HEK293 (cell line): ENCODE measurements around the gene SLC9A5.
A peak's percentile ranks its signal among the peaks of the same experiment; 100 is the strongest.

Experiments used
- CTCF ChIA-PET: fragments of 350-600 bp; formaldehyde crosslinking; extraction: SDS; loops from one replicate; lab custom pipeline; 2021; ENCODE audit warnings: antibody characterized with exemption; lab: Yijun Ruan, JAX
- POLR2A ChIA-PET: fragments of 300-600 bp; formaldehyde crosslinking; extraction: SDS; loops from one replicate; lab custom pipeline; 2020; ENCODE audit warnings: antibody characterized with exemption, inconsistent platforms; lab: Yijun Ruan, JAX
- H3K27ac ChIP-seq: fragments of 200-500 bp; sonication (Bioruptor generic); 2 replicates; pipeline ENCODE4 v1.5.1; 2014; ENCODE audit warnings: low read depth, low read length, control low read depth, inconsistent platforms; ENCODE audit errors: extremely low read depth
- H3K36me3 ChIP-seq, 2 experiments: fragments of 200-500 bp in 1 of 2; sonication (Bioruptor generic) in 1 of 2; 1 replicate in 1 of 2; 2 replicates in 1 of 2; pipeline ENCODE4 v1.5.1; 2014 to 2017; ENCODE audit warnings: inconsistent platforms in 2 of 2, low read length in 2 of 2; ENCODE audit not compliant: control insufficient read depth in 2 of 2, insufficient read depth in 1 of 2
- H3K4me1 ChIP-seq: fragments of 200-500 bp; sonication (Bioruptor generic); 2 replicates; pipeline ENCODE4 v1.5.1; 2014; ENCODE audit warnings: mild to moderate bottlenecking, low read length, inconsistent platforms; ENCODE audit not compliant: control insufficient read depth, insufficient read depth
- H3K4me3 ChIP-seq: 2 replicates; pipeline ENCODE4 v1.5.1; 2011; ENCODE audit warnings: low read depth, mild to moderate bottlenecking, control low read depth, low read length, moderate library complexity
- H3K9me3 ChIP-seq: fragments of 200-500 bp; sonication (Bioruptor generic); 2 replicates; pipeline ENCODE4 v1.5.1; 2014; ENCODE audit warnings: low read depth, low read length, inconsistent platforms; ENCODE audit not compliant: control insufficient read depth, insufficient read depth
- BCL11B ChIP-seq: fragments of 450-650 bp; formaldehyde crosslinking; IDR thresholded peaks from 2 replicates; pipeline ENCODE4 v1.5.1; 2016; ENCODE audit warnings: low read depth, missing biosample characterization, missing genetic modification characterization
- EGR2 ChIP-seq: fragments of 450-650 bp; formaldehyde crosslinking; IDR thresholded peaks from 2 replicates; pipeline ENCODE4 v1.5.1; 2016; ENCODE audit warnings: low read depth, missing biosample characterization, missing genetic modification characterization
- GLIS1 ChIP-seq: fragments of 450-650 bp; formaldehyde crosslinking; IDR thresholded peaks from 2 replicates; pipeline ENCODE4 v1.5.1; 2016; ENCODE audit warnings: missing biosample characterization, missing genetic modification characterization
- HOXD13 ChIP-seq: sonication (generic); formaldehyde crosslinking; IDR thresholded peaks from 2 replicates; pipeline ENCODE4 v1.8.0; 2022; ENCODE audit warnings: missing genetic modification reagents, borderline replicate concordance
- IKZF3 ChIP-seq: fragments of 450-650 bp; IDR thresholded peaks from 2 replicates; pipeline ENCODE4 v1.5.0; 2018; ENCODE audit warnings: missing biosample characterization, mild to moderate bottlenecking, missing genetic modification characterization, moderate library complexity
- KLF7 ChIP-seq: fragments of 450-650 bp; formaldehyde crosslinking; IDR thresholded peaks from 2 replicates; pipeline ENCODE4 v1.5.1; 2016; ENCODE audit warnings: missing biosample characterization, missing genetic modification characterization, borderline replicate concordance
- KLF8 ChIP-seq: fragments of 450-650 bp; formaldehyde crosslinking; IDR thresholded peaks from 2 replicates; pipeline ENCODE4 v1.5.1; 2016; ENCODE audit warnings: missing biosample characterization, missing genetic modification characterization
- TRIM28 ChIP-seq: IDR thresholded peaks from 2 replicates; pipeline ENCODE4 v1.6.1; 2011; ENCODE audit warnings: low read length, control low read depth, borderline replicate concordance
- ZBTB48 ChIP-seq: fragments of 450-650 bp; formaldehyde crosslinking; IDR thresholded peaks from 2 replicates; pipeline ENCODE4 v1.5.1; 2016; ENCODE audit warnings: missing biosample characterization, missing genetic modification characterization
- ZNF175 ChIP-seq: fragments of 450-650 bp; formaldehyde crosslinking; IDR thresholded peaks from 2 replicates; pipeline ENCODE4 v1.5.1; 2016; ENCODE audit warnings: missing biosample characterization, missing genetic modification characterization
- ZNF311 ChIP-seq: fragments of 450-650 bp; formaldehyde crosslinking; IDR thresholded peaks from 2 replicates; pipeline ENCODE4 v1.5.1; 2017; ENCODE audit warnings: missing biosample characterization, missing genetic modification characterization, borderline replicate concordance
- ZNF324 ChIP-seq: fragments of 450-650 bp; formaldehyde crosslinking; IDR thresholded peaks from 2 replicates; pipeline ENCODE4 v1.5.1; 2016; ENCODE audit warnings: missing biosample characterization, missing genetic modification characterization
- ZNF335 ChIP-seq: fragments of 450-650 bp; formaldehyde crosslinking; conservative IDR thresholded peaks from 2 replicates; pipeline ENCODE4 v1.5.1; 2016; ENCODE audit warnings: missing biosample characterization, missing genetic modification characterization
- ZNF37A ChIP-seq: fragments of 450-650 bp; IDR thresholded peaks from 2 replicates; pipeline ENCODE4 v1.5.1; 2018; ENCODE audit warnings: missing biosample characterization, missing genetic modification characterization
- ZNF394 ChIP-seq: fragments of 450-650 bp; formaldehyde crosslinking; IDR thresholded peaks from 2 replicates; pipeline ENCODE4 v1.5.1; 2016; ENCODE audit warnings: missing biosample characterization, missing genetic modification characterization, mild to moderate bottlenecking, moderate library complexity, borderline replicate concordance
- ZNF433 ChIP-seq: fragments of 450-650 bp; formaldehyde crosslinking; IDR thresholded peaks from 2 replicates; pipeline ENCODE4 v1.5.1; 2016; ENCODE audit warnings: missing biosample characterization, missing genetic modification characterization, low read depth
- ZNF473 ChIP-seq: fragments of 450-650 bp; formaldehyde crosslinking; IDR thresholded peaks from 2 replicates; pipeline ENCODE4 v1.5.1; 2017; ENCODE audit warnings: missing biosample characterization, missing genetic modification characterization
- ZNF521 ChIP-seq: fragments of 450-650 bp; formaldehyde crosslinking; IDR thresholded peaks from 2 replicates; pipeline ENCODE4 v1.5.1; 2017; ENCODE audit warnings: missing biosample characterization, mild to moderate bottlenecking, missing genetic modification characterization
- ZNF600 ChIP-seq: fragments of 450-650 bp; formaldehyde crosslinking; IDR thresholded peaks from 2 replicates; pipeline ENCODE4 v1.5.1; 2016; ENCODE audit warnings: missing biosample characterization, missing genetic modification characterization
- ZNF670 ChIP-seq: fragments of 450-650 bp; formaldehyde crosslinking; IDR thresholded peaks from 2 replicates; pipeline ENCODE4 v1.5.1; 2016; ENCODE audit warnings: missing biosample characterization, missing genetic modification characterization, low read depth
- ZNF677 ChIP-seq: fragments of 450-650 bp; IDR thresholded peaks from 2 replicates; pipeline ENCODE4 v1.5.0; 2018; ENCODE audit warnings: missing biosample characterization, mild to moderate bottlenecking, missing genetic modification characterization, moderate library complexity
- ZNF707 ChIP-seq: fragments of 450-650 bp; formaldehyde crosslinking; IDR thresholded peaks from 2 replicates; pipeline ENCODE4 v1.5.1; 2016; ENCODE audit warnings: missing biosample characterization, missing genetic modification characterization
- ZNF843 ChIP-seq: fragments of 450-650 bp; formaldehyde crosslinking; IDR thresholded peaks from 2 replicates; pipeline ENCODE4 v1.5.1; 2016; ENCODE audit warnings: missing biosample characterization, missing genetic modification characterization
- TF ChIP-seq, protein P1 (sequence below): fragments of 450-650 bp; formaldehyde crosslinking; IDR thresholded peaks from 2 replicates; pipeline ENCODE4 v1.5.1; 2016; ENCODE audit warnings: missing biosample characterization, missing genetic modification characterization
- TF ChIP-seq, protein P2 (sequence below): fragments of 450-650 bp; formaldehyde crosslinking; IDR thresholded peaks from 2 replicates; pipeline ENCODE4 v1.5.1; 2016; ENCODE audit warnings: missing biosample characterization, missing genetic modification characterization, low read depth
- TF ChIP-seq, protein P3 (sequence below): fragments of 450-650 bp; formaldehyde crosslinking; IDR thresholded peaks from 2 replicates; pipeline ENCODE4 v1.5.1; 2017; ENCODE audit warnings: missing biosample characterization, missing genetic modification characterization
- TF ChIP-seq, protein P4 (sequence below): fragments of 450-650 bp; formaldehyde crosslinking; IDR thresholded peaks from 2 replicates; pipeline ENCODE4 v1.5.1; 2016; ENCODE audit warnings: missing biosample characterization, missing genetic modification characterization
- TF ChIP-seq, protein P5 (sequence below): fragments of 450-650 bp; formaldehyde crosslinking; IDR thresholded peaks from 2 replicates; pipeline ENCODE4 v1.5.1; 2016; ENCODE audit warnings: missing biosample characterization, missing genetic modification characterization

SLC9A5 gene

DNA sequence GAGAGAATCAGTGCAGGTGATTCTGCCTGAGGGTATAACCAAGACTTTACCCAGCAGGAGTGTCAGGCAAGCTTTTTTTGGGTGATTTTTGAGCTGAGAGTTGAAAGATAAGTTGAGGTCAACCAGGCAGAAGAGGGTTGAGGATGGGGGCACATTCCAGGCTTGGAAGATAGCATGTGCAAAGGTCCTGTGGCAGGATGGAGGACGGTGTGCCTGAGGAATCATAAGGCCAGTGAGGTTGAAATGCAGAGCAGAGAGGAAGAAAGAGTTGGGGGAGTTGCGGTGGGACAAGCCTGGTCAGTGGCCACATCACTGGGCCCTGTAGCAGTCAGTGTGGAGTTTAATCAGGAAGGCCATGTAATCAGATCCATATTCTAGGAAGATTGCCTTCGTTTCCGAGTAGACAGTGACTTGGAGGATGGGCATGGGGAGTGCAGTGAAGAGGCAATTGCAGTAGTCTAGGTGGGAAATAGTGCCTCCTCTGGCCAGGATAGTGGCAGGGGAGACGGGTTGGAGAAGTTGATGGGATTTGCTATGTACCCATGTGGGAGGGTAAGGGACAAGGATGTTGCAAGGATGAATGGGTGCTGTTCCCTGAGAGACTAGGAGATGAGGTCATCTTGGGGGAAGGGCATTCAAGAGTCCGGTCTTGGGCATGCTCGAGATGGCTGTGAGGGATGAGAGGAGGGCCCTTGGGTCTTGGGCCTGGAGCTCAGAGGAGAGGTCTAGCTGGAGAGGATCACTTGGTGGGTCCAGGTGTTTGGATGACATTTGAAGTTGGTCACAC, 34.5 kb downstream of the SLC9A5 start (continued):
- no peak for TF ChIP-seq ZNF707 (tag by site-specific recombination)
- peak; percentile 77; the same call in 1 of the 2 replicates for TF ChIP-seq ZBTB48 (tag by site-specific recombination)
- TF ChIP-seq, protein P1, sequence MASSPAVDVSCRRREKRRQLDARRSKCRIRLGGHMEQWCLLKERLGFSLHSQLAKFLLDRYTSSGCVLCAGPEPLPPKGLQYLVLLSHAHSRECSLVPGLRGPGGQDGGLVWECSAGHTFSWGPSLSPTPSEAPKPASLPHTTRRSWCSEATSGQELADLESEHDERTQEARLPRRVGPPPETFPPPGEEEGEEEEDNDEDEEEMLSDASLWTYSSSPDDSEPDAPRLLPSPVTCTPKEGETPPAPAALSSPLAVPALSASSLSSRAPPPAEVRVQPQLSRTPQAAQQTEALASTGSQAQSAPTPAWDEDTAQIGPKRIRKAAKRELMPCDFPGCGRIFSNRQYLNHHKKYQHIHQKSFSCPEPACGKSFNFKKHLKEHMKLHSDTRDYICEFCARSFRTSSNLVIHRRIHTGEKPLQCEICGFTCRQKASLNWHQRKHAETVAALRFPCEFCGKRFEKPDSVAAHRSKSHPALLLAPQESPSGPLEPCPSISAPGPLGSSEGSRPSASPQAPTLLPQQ (tag by site-specific recombination) = peak; percentile 30; the same call in 1 of the 2 replicates
- no peak for TF ChIP-seq ZNF670
- no peak for TF ChIP-seq ZNF521 (tag by site-specific recombination)
- TF ChIP-seq IKZF3 (tag by site-specific recombination) = no peak
- no peak for TF ChIP-seq KLF7
- no peak for TF ChIP-seq ZNF600 (tag by site-specific recombination)
- no peak for TF ChIP-seq KLF8 (tag by site-specific recombination)
- no peak for TF ChIP-seq ZNF335
- TF ChIP-seq ZNF843 = no peak
- TF ChIP-seq, protein P2, sequence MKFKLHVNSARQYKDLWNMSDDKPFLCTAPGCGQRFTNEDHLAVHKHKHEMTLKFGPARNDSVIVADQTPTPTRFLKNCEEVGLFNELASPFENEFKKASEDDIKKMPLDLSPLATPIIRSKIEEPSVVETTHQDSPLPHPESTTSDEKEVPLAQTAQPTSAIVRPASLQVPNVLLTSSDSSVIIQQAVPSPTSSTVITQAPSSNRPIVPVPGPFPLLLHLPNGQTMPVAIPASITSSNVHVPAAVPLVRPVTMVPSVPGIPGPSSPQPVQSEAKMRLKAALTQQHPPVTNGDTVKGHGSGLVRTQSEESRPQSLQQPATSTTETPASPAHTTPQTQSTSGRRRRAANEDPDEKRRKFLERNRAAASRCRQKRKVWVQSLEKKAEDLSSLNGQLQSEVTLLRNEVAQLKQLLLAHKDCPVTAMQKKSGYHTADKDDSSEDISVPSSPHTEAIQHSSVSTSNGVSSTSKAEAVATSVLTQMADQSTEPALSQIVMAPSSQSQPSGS (tag by site-specific recombination) = peak; percentile 73
- TF ChIP-seq ZNF677 (tag by site-specific recombination) = no peak
- no peak for TF ChIP-seq ZNF324 (tag by site-specific recombination)
- TF ChIP-seq, protein P3, sequence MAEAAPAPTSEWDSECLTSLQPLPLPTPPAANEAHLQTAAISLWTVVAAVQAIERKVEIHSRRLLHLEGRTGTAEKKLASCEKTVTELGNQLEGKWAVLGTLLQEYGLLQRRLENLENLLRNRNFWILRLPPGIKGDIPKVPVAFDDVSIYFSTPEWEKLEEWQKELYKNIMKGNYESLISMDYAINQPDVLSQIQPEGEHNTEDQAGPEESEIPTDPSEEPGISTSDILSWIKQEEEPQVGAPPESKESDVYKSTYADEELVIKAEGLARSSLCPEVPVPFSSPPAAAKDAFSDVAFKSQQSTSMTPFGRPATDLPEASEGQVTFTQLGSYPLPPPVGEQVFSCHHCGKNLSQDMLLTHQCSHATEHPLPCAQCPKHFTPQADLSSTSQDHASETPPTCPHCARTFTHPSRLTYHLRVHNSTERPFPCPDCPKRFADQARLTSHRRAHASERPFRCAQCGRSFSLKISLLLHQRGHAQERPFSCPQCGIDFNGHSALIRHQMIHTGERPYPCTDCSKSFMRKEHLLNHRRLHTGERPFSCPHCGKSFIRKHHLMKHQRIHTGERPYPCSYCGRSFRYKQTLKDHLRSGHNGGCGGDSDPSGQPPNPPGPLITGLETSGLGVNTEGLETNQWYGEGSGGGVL (tag by site-specific recombination) = 0 out of 2 replicates have a peak, but pooled peaks have one; percentile 9
- TF ChIP-seq ZNF311 = no peak
- no peak for TF ChIP-seq GLIS1 (tag by site-specific recombination)
- TF ChIP-seq ZNF37A (tag by site-specific recombination) = no peak
- no peak for TF ChIP-seq TRIM28
- TF ChIP-seq, all 188 proteins: peak for 5

DNA sequence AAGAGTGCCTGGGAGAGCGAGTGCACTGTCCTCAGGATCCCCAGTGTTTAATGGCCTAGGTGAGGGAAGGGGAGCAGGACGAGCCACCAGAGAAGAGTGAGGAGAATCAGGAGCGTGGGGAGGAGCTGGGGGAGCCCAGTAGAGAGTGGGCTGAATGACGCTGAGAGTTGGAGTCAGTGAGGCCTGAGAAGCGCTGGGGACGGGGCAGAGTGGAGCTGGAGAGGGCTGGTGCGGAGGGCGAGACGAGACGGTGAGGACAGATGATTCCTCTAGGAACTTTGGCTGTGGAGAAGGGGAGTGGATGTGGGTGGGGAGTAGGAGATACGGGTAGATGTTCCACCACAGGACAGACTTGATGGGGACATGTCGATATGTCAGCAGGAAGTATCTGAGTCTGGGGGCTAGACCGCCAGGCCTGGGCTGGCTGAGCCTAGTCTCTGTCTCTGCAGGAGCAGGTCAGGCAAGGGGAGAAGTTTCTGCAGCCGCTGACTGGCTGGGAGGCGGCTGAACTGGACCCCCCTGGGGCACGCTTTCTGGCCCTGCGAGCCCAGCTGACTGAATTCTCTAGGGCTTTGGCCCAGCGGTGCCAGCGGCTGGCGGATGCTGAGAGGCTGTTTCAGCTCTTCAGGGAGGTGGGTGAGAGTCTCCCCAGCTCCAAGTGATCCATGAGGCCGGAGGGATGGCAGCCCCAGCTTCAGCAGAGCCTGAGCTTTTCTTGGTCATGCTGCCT, 35.2 kb downstream of the SLC9A5 start:
- Histone ChIP-seq H3K9me3 (no peaks in the 10 kb centered on the region), H3K4me1 (no peaks in the 10 kb centered on the region), H3K4me3 (no peak overlapping the region), H3K27ac (no peak overlapping the region), H3K36me3 (peaks cover 0 to 44% of the 10 kb centered on the region in 2 experiments; a peak in 1 of 3 replicates)
- POLR2A ChIA-PET = interaction anchor here (0.5 kb wide), 2 partner anchors 36 to 138 kb away, joined by 3 to 5 read pairs; no protein-coding TSS in a partner anchor
- CTCF ChIA-PET = interaction anchor here (0.6 to 3.8 kb wide), 19 partner anchors 9 to 1651 kb away, joined by 3 to 26 read pairs (median 4); partner anchors contain the start of genes KCTD19, LRRC36 and SLC9A5
- peak; percentile 66 for TF ChIP-seq GLIS1 (tag by site-specific recombination)
- no peak for TF ChIP-seq EGR2 (tag by site-specific recombination)
- TF ChIP-seq ZNF473 (tag by site-specific recombination) = no peak
- TF ChIP-seq, protein P4, sequence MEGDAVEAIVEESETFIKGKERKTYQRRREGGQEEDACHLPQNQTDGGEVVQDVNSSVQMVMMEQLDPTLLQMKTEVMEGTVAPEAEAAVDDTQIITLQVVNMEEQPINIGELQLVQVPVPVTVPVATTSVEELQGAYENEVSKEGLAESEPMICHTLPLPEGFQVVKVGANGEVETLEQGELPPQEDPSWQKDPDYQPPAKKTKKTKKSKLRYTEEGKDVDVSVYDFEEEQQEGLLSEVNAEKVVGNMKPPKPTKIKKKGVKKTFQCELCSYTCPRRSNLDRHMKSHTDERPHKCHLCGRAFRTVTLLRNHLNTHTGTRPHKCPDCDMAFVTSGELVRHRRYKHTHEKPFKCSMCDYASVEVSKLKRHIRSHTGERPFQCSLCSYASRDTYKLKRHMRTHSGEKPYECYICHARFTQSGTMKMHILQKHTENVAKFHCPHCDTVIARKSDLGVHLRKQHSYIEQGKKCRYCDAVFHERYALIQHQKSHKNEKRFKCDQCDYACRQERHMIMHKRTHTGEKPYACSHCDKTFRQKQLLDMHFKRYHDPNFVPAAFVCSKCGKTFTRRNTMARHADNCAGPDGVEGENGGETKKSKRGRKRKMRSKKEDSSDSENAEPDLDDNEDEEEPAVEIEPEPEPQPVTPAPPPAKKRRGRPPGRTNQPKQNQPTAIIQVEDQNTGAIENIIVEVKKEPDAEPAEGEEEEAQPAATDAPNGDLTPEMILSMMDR = no peak
- no peak for TF ChIP-seq HOXD13 (CRISPR knock-in tag)
- no peak for TF ChIP-seq BCL11B (tag by site-specific recombination)
- TF ChIP-seq ZNF433 (tag by site-specific recombination) = no peak
- TF ChIP-seq ZNF175 = no peak
- peak; percentile 44; the same call in 1 of the 2 replicates for TF ChIP-seq ZNF394 (tag by site-specific recombination)
- TF ChIP-seq, protein P5, sequence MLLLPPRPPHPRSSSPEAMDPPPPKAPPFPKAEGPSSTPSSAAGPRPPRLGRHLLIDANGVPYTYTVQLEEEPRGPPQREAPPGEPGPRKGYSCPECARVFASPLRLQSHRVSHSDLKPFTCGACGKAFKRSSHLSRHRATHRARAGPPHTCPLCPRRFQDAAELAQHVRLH = no peak
